Thymus (tissue), 11 donors: Measurements from ENCODE around the gene LTBP1. TPM values are rescaled to one million over a fixed set of nuclear protein-coding genes. Genes with fewer than 3 reads are reported as not detected.
"Not testable (repeated sequence)": the region's sequence is repeated elsewhere in the genome, so short reads cannot be mapped to it uniquely, and the experiment has no call there.

ENCODE experiments used
- DNase-seq, 9 donors: peaks; one replicate each; pipeline ENCODE4 v3.0.0-alpha.2; 2013; ENCODE audit warnings: low spot score in 9 of 9, low read depth in 6 of 9, missing footprints in 1 of 9
- H3K27ac ChIP-seq, 2 donors: one replicate each; pipeline ENCODE4 v1.5.1; 2013; ENCODE audit warnings: control low read depth in 1 of 2, low read depth in 1 of 2, low read length in 1 of 2, mild to moderate bottlenecking in 1 of 2, moderate library complexity in 1 of 2
- H3K27me3 ChIP-seq, 2 donors: one replicate each; pipeline ENCODE4 v1.5.1; 2013; ENCODE audit warnings: low read length in 1 of 2; ENCODE audit not compliant: control insufficient read depth in 2 of 2, insufficient read depth in 1 of 2
- H3K36me3 ChIP-seq, 2 donors: one replicate each; pipeline ENCODE4 v1.5.1; 2013; ENCODE audit warnings: low read length in 1 of 2, mild to moderate bottlenecking in 1 of 2, moderate library complexity in 1 of 2; ENCODE audit not compliant: control insufficient read depth in 2 of 2, insufficient read depth in 2 of 2
- H3K4me1 ChIP-seq, 2 donors: one replicate each; pipeline ENCODE4 v1.5.1; 2013; ENCODE audit warnings: low read length in 2 of 2; ENCODE audit not compliant: control insufficient read depth in 2 of 2, insufficient read depth in 2 of 2
- H3K4me3 ChIP-seq, 2 donors: one replicate each; pipeline ENCODE4 v1.5.1; 2013; ENCODE audit warnings: low read length in 2 of 2, control low read depth in 1 of 2, mild to moderate bottlenecking in 1 of 2
- H3K9me3 ChIP-seq, 2 donors: one replicate each; pipeline ENCODE4 v1.5.1; 2013; ENCODE audit warnings: low read length in 1 of 2, mild to moderate bottlenecking in 1 of 2; ENCODE audit not compliant: control insufficient read depth in 2 of 2, insufficient read depth in 1 of 2
- WGBS: extraction: QIAGEN DNeasy Blood & Tissue Kit; methylation state at CpG from one replicate; pipeline ENCODE4 v1.1.7; 2013; 5-methylcytosine and 5-hydroxymethylcytosine counted together
- polyA plus RNA-seq: library from polyadenylated mRNA; stranded (reverse); fragments of 200-250 nt; gene quantifications from one replicate; pipeline ENCODE4 v1.2.3, GENCODE V29; 2013
- total RNA-seq: library from RNA; stranded (reverse); fragments of 120-200 nt; gene quantifications from one replicate; pipeline ENCODE4 v1.2.4, GENCODE V29; 2013
- donor health status: healthy.

The LTBP1 gene
- total and polyA plus RNA-seq, 2 donors: 13.3 to 17.7 TPM

DNA sequence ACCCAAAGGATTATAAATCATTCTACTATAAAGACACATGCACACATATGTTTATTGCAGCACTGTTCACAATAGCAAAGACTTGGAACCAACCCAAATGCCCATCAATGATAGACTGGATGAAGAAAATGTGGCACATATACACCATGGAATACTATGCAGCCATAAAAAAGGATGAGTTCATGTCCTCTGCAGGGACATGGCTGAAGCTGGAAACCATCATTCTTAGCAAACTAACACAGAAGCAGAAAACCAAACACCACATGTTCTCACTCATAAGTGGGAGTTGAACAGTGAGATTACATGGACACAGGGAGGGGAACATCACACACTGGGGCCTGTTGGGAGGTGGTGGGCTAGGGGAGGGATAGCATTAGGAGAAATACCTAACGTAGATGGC, 288.8 kb downstream of the LTBP1 start:
- H3K9me3 ChIP-seq, H3K27ac ChIP-seq, H3K36me3 ChIP-seq, H3K27me3 ChIP-seq, H3K4me1 ChIP-seq, H3K4me3 ChIP-seq, DNase-seq: not testable (repeated sequence)
- WGBS: 100% methylated on average over 1 of the region's 1 CpG

DNA sequence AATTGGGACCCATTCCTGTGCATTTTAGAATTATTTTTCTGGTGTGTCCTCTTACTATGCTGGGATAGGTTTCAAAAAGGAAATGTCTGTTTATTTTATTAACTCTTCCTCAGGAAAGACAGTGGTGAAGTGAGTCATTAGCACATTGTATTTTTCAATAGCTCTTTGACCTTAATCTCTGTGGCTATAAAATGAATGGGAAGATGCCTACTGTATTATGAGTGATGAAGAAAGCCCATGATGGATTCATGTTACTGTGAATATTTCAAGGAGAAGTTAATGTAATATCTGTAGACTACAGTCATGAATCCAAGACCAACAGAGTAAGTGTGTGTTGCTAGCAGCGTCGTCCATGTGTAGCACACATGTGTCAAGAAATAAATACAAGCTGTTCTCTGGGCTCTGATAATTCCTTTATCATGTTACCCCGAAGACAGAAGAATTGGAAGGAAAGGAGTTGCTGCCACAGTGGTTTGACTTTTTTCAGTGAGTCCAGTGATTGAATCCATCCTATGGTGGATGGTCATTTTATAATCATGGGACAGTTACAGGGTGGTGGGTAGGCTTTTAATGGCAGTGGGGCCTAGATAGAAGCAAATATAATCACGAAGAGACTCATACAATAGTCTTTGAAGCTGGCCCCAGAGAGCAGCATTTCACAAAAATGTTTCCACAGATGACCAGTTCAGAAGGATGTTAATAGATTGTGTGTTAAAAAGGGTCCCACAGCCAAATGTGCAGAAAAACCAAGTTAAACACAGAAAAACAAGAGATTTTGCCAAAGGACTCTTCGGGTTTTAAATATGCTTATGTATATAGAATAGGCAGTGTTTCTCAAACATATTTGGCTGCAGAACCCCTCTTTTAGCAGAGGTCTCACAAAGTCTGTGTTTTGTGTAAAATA, 290.0 kb downstream of the LTBP1 start:
- Histone ChIP-seq H3K27me3 (no peaks in the 10 kb centered on the region), H3K4me3 (no peak overlapping the region), H3K36me3 (no peaks in the 10 kb centered on the region), H3K27ac (no peak overlapping the region), H3K4me1 (no peaks in the 10 kb centered on the region), H3K9me3 (no peaks in the 10 kb centered on the region)
- WGBS: 96% methylated on average over 5 of the region's 5 CpGs
- no peak for DNase-seq

GRCh38 chr2:33238111-33238510, 291.4 kb downstream of the LTBP1 start:
- no peaks in the 10 kb centered on the region for H3K4me1 ChIP-seq
- H3K36me3 ChIP-seq: no peaks in the 10 kb centered on the region
- no peak overlapping the region for H3K27ac ChIP-seq
- H3K27me3 ChIP-seq: no peaks in the 10 kb centered on the region
- DNase-seq: no peak
- H3K4me3 ChIP-seq: no peak overlapping the region
- H3K9me3 ChIP-seq: no peaks in the 10 kb centered on the region
- WGBS: 97% methylated on average over 2 of the region's 2 CpGs

DNA sequence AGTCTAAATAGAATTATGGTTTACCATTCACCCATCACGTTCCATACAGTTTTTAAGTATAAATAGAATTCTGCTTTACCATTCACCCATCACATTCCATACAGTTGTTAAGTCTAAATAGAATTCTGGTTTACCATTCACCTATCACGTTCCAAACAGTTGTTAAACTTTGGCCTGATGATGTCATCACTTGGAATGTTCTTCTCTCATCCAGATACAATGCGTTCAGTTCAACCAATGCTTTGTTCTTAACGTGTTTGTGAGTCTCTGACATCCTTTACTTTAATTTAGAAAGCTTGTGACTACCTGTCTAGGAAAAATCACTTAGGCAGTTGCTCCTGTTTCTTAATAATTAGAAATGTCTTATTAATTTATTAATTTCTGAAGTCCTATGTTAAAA, 293.4 kb downstream of the LTBP1 start:
- Histone ChIP-seq H3K4me1 (no peaks in the 10 kb centered on the region), H3K27ac (no peak overlapping the region), H3K36me3 (no peaks in the 10 kb centered on the region), H3K9me3 (no peaks in the 10 kb centered on the region), H3K4me3 (no peak overlapping the region), H3K27me3 (no peaks in the 10 kb centered on the region)
- no peak for DNase-seq
- WGBS: 91% methylated on average over 4 of the region's 4 CpGs

DNA sequence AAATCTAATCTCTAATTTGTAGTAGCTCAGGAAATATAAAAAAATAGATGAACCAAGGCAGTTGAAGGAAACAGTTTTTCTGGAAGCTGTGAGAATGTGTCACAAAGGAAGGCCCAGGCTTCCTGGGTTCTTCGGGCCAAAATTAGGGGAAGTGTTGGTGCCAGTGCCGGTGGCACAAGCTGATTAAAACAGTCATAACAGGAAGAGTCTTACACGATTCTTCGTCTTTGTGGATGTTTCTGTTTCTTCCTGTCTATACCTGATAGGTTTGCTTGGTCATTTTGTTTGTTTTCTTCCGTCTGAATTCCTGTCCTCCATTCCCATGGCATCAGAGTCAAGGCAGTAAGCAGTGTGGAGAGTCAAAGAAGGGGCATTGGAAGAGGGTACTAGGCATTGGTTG, 294.3 kb downstream of the LTBP1 start:
- no peak overlapping the region for H3K27ac ChIP-seq
- no peaks in the 10 kb centered on the region for H3K9me3 ChIP-seq
- WGBS: 38% methylated on average over 5 of the region's 5 CpGs
- no peaks in the 10 kb centered on the region for H3K27me3 ChIP-seq
- H3K4me1 ChIP-seq: no peaks in the 10 kb centered on the region
- no peak overlapping the region for H3K4me3 ChIP-seq
- no peak for DNase-seq
- no peaks in the 10 kb centered on the region for H3K36me3 ChIP-seq

DNA sequence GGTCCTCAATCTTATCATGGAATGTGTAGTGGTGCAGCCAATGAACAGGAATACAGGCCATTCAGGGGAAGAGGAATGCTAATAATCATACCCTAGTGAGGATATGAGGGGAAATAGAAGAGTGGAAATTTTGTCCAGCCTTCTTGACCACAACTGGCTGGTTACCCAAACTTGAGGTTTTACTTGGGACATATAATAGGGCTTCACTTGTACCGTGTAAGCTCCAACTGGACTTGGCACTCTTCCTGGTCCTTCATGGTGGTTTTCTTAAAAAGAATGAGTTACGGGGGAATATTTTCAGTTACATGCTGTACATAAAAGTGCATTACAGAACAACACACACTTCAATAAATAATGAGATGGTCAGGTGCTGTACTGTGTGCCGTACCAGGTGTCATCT, 294.8 kb downstream of the LTBP1 start:
- DNase-seq: no peak
- WGBS: 95% methylated on average over 3 of the region's 3 CpGs

GRCh38 chr2:33242845-33243244, 296.1 kb downstream of the LTBP1 start:
- no peak for DNase-seq
- no peaks in the 10 kb centered on the region for H3K27me3 ChIP-seq
- no peaks in the 10 kb centered on the region for H3K36me3 ChIP-seq
- H3K4me1 ChIP-seq: no peaks in the 10 kb centered on the region
- H3K4me3 ChIP-seq: no peak overlapping the region
- WGBS: 83% methylated on average over 1 of the region's 1 CpG
- H3K9me3 ChIP-seq: no peaks in the 10 kb centered on the region
- H3K27ac ChIP-seq: no peak overlapping the region

More for the DNA sequence above, 294.8 kb downstream of the LTBP1 start:
- Histone ChIP-seq H3K27ac (no peak overlapping the region), H3K4me1 (no peaks in the 10 kb centered on the region), H3K36me3 (no peaks in the 10 kb centered on the region), H3K27me3 (no peaks in the 10 kb centered on the region), H3K9me3 (no peaks in the 10 kb centered on the region), H3K4me3 (no peak overlapping the region)

DNA sequence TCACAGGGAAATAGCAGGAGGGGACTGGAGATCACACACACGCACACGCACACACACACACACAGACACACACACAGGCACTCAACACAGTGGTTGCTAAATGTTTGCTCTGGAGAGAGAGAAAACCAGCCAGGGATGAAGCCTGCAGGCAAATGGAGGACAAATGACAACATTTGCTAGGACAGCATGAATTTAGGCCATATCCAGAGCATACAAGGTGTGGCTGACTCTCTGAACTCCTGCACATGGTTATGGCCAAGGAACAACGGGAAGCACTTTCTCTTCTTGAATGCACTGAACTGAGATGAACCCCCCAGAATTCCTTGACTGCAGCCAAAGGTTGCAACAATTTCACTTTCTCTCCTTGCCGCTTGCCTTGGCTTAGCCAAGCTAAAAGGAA, 299.7 kb downstream of the LTBP1 start:
- Histone ChIP-seq H3K27ac (no peak overlapping the region), H3K4me3 (no peak overlapping the region), H3K9me3 (no peaks in the 10 kb centered on the region)

GRCh38 chr2:33247365-33247764, 300.6 kb downstream of the LTBP1 start:
- no peaks in the 10 kb centered on the region for H3K27me3 ChIP-seq
- H3K4me3 ChIP-seq: no peak overlapping the region
- no peaks in the 10 kb centered on the region for H3K9me3 ChIP-seq
- H3K36me3 ChIP-seq: no peaks in the 10 kb centered on the region
- WGBS: 100% methylated on average over 1 of the region's 1 CpG
- H3K27ac ChIP-seq: no peak overlapping the region
- DNase-seq: no peak
- H3K4me1 ChIP-seq: no peaks in the 10 kb centered on the region

More for the DNA sequence above, 299.7 kb downstream of the LTBP1 start:
- no peaks in the 10 kb centered on the region for H3K4me1 ChIP-seq
- H3K36me3 ChIP-seq: no peaks in the 10 kb centered on the region
- no peak for DNase-seq
- H3K27me3 ChIP-seq: no peaks in the 10 kb centered on the region
- WGBS: 97% methylated on average over 4 of the region's 4 CpGs
